ENCODE data around the gene PPM1N. TPM values are rescaled to one million over a fixed set of nuclear protein-coding genes. Genes with fewer than 3 reads are reported as not detected.

PPM1N gene
- total and polyA plus RNA-seq, 2 of the 4 experiments (the other 2 are of a cell fraction): 0.90 to 1.6 TPM

DNA sequence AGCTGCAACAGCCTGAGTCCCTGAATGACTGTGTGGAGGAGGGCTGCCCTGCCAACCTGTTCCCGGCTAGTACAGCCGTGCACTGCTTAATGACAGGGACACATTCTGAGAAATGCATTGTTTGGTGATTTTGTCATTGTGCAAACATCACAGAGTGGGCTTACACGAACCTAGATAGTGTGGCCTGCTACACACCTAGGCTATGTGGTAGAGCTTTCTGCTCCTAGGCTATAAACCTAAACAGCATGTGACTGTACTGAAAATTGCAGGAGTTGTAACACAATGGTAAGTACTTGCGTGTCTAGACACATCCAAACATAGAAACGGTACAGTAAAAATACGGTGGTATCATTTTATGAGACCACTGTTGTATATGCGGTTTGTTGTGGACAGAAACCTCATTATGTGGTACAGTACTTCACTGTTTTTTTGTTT, 44.0 kb downstream of the PPM1N start:
- no peaks in the 10 kb centered on the region for H4K20me1 ChIP-seq (ENCODE audit: insufficient read depth, low read length)
- no peak overlapping the region for H3K18ac ChIP-seq (ENCODE audit: low read depth, low read length)
- no peak overlapping the region for H2AK5ac ChIP-seq (ENCODE audit: low read depth, low read length)
- TF ChIP-seq, protein P1, sequence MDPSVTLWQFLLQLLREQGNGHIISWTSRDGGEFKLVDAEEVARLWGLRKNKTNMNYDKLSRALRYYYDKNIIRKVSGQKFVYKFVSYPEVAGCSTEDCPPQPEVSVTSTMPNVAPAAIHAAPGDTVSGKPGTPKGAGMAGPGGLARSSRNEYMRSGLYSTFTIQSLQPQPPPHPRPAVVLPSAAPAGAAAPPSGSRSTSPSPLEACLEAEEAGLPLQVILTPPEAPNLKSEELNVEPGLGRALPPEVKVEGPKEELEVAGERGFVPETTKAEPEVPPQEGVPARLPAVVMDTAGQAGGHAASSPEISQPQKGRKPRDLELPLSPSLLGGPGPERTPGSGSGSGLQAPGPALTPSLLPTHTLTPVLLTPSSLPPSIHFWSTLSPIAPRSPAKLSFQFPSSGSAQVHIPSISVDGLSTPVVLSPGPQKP (IDR thresholded peaks at IDR 0.05; ENCODE audit: borderline replicate concordance, low read depth, low read length): no peak
- TF ChIP-seq MAZ (IDR thresholded peaks at IDR 0.05; ENCODE audit: borderline replicate concordance, low read depth, low read length) (no peak), MAFK (IDR thresholded peaks at IDR 0.05; ENCODE audit: low read depth, low read length) (no peak), RAD21 (IDR thresholded peaks at IDR 0.05; ENCODE audit: low read length) (no peak), FOS (IDR thresholded peaks at IDR 0.05; ENCODE audit: low read depth, low read length) (no peak), BHLHE40 (IDR thresholded peaks at IDR 0.05; ENCODE audit: low read depth, low read length) (no peak), RCOR1 (IDR thresholded peaks at IDR 0.05; ENCODE audit: insufficient replicate concordance, low read length) (no peak), CHD1 (IDR thresholded peaks at IDR 0.05; ENCODE audit: low read depth, low read length) (no peak)
- TF ChIP-seq, protein P2, sequence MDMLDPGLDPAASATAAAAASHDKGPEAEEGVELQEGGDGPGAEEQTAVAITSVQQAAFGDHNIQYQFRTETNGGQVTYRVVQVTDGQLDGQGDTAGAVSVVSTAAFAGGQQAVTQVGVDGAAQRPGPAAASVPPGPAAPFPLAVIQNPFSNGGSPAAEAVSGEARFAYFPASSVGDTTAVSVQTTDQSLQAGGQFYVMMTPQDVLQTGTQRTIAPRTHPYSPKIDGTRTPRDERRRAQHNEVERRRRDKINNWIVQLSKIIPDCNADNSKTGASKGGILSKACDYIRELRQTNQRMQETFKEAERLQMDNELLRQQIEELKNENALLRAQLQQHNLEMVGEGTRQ (IDR thresholded peaks at IDR 0.05; ENCODE audit: low read depth, low read length): no peak
- H4K5ac ChIP-seq (ENCODE audit: low read depth, low read length): no peak overlapping the region
- H3K14ac ChIP-seq (replicated peaks; ENCODE audit: low read depth, low read length): no peak overlapping the region
- H2AK9ac ChIP-seq (replicated peaks; ENCODE audit: low read depth, low read length, poor library complexity): no peak overlapping the region
- dilution Hi-C loops (cut with HindIII; ENCODE audit: low sequenced_read_pairs, unreplicated experiment) (no loop called here), intact Hi-C loops (cut with micrococcal nuclease) (no loop called here), in situ Hi-C loops (cut with MboI; ENCODE audit: low sequenced_read_pairs) (no loop called here)
- H3K4me2 ChIP-seq (ENCODE audit: low read depth, low read length): no peak overlapping the region
- WGBS, 2 experiments (ENCODE audit: extremely low coverage in 2 of 2, insufficient read length in 1 of 2): 78% methylated on average over 3 of the region's 7 CpGs; no CpG with 5 or more reads in 1 of the 2 experiments
- CTCF ChIA-PET: interaction anchor here (0.7 kb wide), 1 partner anchor 601 kb away, joined by 4 read pairs; no protein-coding TSS in a partner anchor
- 0 out of 2 replicates have a peak overlapping the region, but pooled peaks have one; percentile 4 for H3K23ac ChIP-seq (ENCODE audit: low read depth, low read length)
- H3K56ac ChIP-seq (ENCODE audit: extremely low read depth, insufficient read depth, low read length): no peak overlapping the region
- no peak overlapping the region for H4K8ac ChIP-seq (ENCODE audit: low read depth in 2 of 2, low read length in 2 of 2)
- H3K4ac ChIP-seq (ENCODE audit: low read depth, low read length): no peak overlapping the region
- POLR2A ChIA-PET (ENCODE audit: unreplicated experiment): no interaction called here
- H3K27me3 ChIP-seq (ENCODE audit: control insufficient read depth, insufficient read depth, low read length): no peaks in the 10 kb centered on the region
- no peaks in the 10 kb centered on the region for H3K36me3 ChIP-seq (ENCODE audit: control insufficient read depth, insufficient read depth, low read length)
- H4K91ac ChIP-seq (ENCODE audit: insufficient read depth, low read depth, low read length): no peak overlapping the region
- H2BK20ac ChIP-seq (ENCODE audit: low read depth, low read length): no peak overlapping the region
- H3K79me1 ChIP-seq (ENCODE audit: low read depth in 1 of 2, low read length in 2 of 2): no peaks in the 10 kb centered on the region
- H2AFZ ChIP-seq (replicated peaks; ENCODE audit: low read length, poor library complexity): no peak overlapping the region
- H2BK5ac ChIP-seq (ENCODE audit: low read depth, low read length, poor library complexity, severe bottlenecking): no peak overlapping the region
- no peaks in the 10 kb centered on the region; the same call in 1 of the 2 replicates for H3K9me3 ChIP-seq (ENCODE audit: control insufficient read depth, insufficient read depth, low read length)
- BruUV-seq (replicated peaks): no TSS peak
- no peak overlapping the region for H2BK120ac ChIP-seq (ENCODE audit: low read depth, low read length)
- DNase-seq (no peak), ATAC-seq (ENCODE audit: low read depth) (no peak)
- H3K4me1 ChIP-seq (ENCODE audit: control insufficient read depth, insufficient read depth, low read length): no peaks in the 10 kb centered on the region
- no peak overlapping the region for H3K4me3 ChIP-seq (ENCODE audit: insufficient read depth, low read depth, low read length)
- H2BK15ac ChIP-seq (ENCODE audit: low read depth, low read length): no peak overlapping the region
- H3K9me1 ChIP-seq (ENCODE audit: insufficient read depth, low read length): no peaks in the 10 kb centered on the region
- H3K9ac ChIP-seq (ENCODE audit: low read depth, low read length): no peak overlapping the region
- H3K27ac ChIP-seq (ENCODE audit: insufficient read depth, low read length): no peak overlapping the region
